CD4-positive, CD25-positive, alpha-beta regulatory T cell (primary cell): ENCODE results near the gene SMCO4. TPM values are rescaled to one million over a fixed set of nuclear protein-coding genes. Genes with fewer than 3 reads are reported as not detected.

ENCODE experiments used
- ATAC-seq, 2 donors: fragments of 150-1000 bp; cut with Tn5 transposase; one replicate each; pipeline ENCODE4 v1.10.0; 2021; ENCODE audit warnings: low read depth in 2 of 2, moderate number of reproducible peaks in 2 of 2, moderate library complexity in 1 of 2
- DNase-seq, 3 donors: peaks; one replicate each; pipeline versions ENCODE4 v3.0.0 to v3.0.0-alpha.2; 2012 to 2022; ENCODE audit warnings: mixed read lengths in 1 of 3
- H3K27ac ChIP-seq: one replicate; pipeline ENCODE4 v1.7.0; 2013; ENCODE audit warnings: mild to moderate bottlenecking, low read length; ENCODE audit not compliant: insufficient read depth, poor library complexity, severe bottlenecking
- H3K27me3 ChIP-seq: one replicate; pipeline ENCODE4 v1.7.0; 2013; ENCODE audit warnings: low read length; ENCODE audit not compliant: control insufficient read depth, insufficient read depth
- H3K36me3 ChIP-seq: one replicate; pipeline ENCODE4 v1.7.0; 2013; ENCODE audit warnings: mild to moderate bottlenecking, low read length, moderate library complexity; ENCODE audit not compliant: control insufficient read depth, insufficient read depth
- H3K4me1 ChIP-seq: 2 replicates; pipeline ENCODE4 v1.7.0; 2013; ENCODE audit warnings: mild to moderate bottlenecking, low read length; ENCODE audit not compliant: insufficient read depth, control insufficient read depth, poor library complexity, severe bottlenecking
- H3K4me3 ChIP-seq: one replicate; pipeline ENCODE4 v1.7.0; 2013; ENCODE audit warnings: low read depth, mild to moderate bottlenecking, low read length, moderate library complexity
- H3K9me3 ChIP-seq, 2 experiments: 1 replicate in 1 of 2; 2 replicates in 1 of 2; pipeline ENCODE4 v1.7.0; 2013; ENCODE audit warnings: low read length in 2 of 2, mild to moderate bottlenecking in 1 of 2, moderate library complexity in 1 of 2; ENCODE audit not compliant: control insufficient read depth in 2 of 2
- H3K27ac Mint-ChIP-seq, 3 donors: one replicate each; pipeline ENCODE4 v1.8.0; 2020 to 2022; ENCODE audit warnings: mild to moderate bottlenecking in 3 of 3, mixed read lengths in 3 of 3, moderate library complexity in 2 of 3
- H3K27me3 Mint-ChIP-seq: one replicate; pipeline ENCODE4 v1.8.0; 2022; ENCODE audit warnings: mild to moderate bottlenecking, mixed read lengths
- H3K36me3 Mint-ChIP-seq: one replicate; pipeline ENCODE4 v1.8.0; 2020; ENCODE audit warnings: mixed read lengths
- H3K4me1 Mint-ChIP-seq, 4 donors: one replicate each; pipeline ENCODE4 v1.8.0; 2020 to 2022; ENCODE audit warnings: mixed read lengths in 4 of 4, mild to moderate bottlenecking in 1 of 4
- H3K4me3 Mint-ChIP-seq, 4 donors: one replicate each; pipeline ENCODE4 v1.8.0; 2020 to 2022; ENCODE audit warnings: mild to moderate bottlenecking in 4 of 4, mixed read lengths in 4 of 4, moderate library complexity in 3 of 4
- H3K9me3 Mint-ChIP-seq, 7 donors: one replicate each; pipeline ENCODE4 v1.8.0; 2020 to 2022; ENCODE audit warnings: mixed read lengths in 7 of 7, mild to moderate bottlenecking in 3 of 7, moderate library complexity in 2 of 7
- polyA plus RNA-seq, 4 donors: library from polyadenylated mRNA; unstranded; fragments of 300-500 nt; fragmentation: Illumina TruSeq; gene quantifications; one replicate each; pipeline ENCODE4 v1.2.3, GENCODE V29; 2021
- total RNA-seq: library from RNA; stranded (reverse); gene quantifications from one replicate; pipeline ENCODE4 v1.2.3, GENCODE V29; 2022

SMCO4 gene
- total and polyA plus RNA-seq, 5 donors from 2014 or later, result 4.8 to 12.8 (median 5.0) TPM

DNA sequence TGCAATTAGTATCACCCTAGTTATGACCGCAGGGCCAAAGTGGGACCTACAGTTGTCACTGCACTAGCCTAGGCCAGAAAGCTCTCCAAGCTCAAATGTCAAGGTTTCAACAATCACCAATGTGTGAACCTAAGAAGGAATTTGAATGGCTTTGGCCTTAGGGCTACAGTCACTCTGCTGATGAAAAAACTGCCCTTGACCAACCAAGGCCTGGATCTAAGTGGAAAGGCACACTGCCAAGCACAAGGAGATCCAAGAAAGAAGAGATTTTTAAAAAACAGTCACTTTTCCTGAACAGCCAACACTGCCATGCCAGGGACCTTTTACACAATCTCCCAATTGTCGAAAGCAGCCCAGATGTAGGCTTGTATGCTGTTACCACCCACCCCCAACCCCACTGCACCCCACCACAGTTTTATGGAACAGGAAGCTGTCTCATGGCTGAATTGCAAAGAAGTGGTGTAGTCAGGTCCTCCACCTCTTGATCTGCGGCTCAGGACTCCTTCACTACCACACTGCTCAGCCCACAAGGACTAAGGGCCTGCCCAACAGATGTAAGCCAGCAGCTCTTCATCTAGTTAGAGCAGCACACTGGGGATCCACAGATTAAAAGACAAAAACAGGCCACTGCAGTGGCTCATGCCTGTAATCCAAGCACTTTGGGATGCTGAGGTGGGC, 32.9 kb downstream of the SMCO4 start:
- Mint-ChIP-seq H3K4me3 (no peak overlapping the region), H3K27me3 (no peaks in the 10 kb centered on the region), H3K36me3 (no peaks in the 10 kb centered on the region), H3K27ac (no peak overlapping the region), H3K4me1 (peaks cover 0 to 5% (median 0%) of the 10 kb centered on the region in 4 donors), H3K9me3 (peaks cover 0 to 7% (median 0%) of the 10 kb centered on the region in 7 donors)
- Histone ChIP-seq H3K4me1 (no peaks in the 10 kb centered on the region), H3K27me3 (no peaks in the 10 kb centered on the region), H3K27ac (no peak overlapping the region), H3K4me3 (no peak overlapping the region), H3K9me3 (no peaks in the 10 kb centered on the region), H3K36me3 (no peaks in the 10 kb centered on the region)
- no peak for DNase-seq
- ATAC-seq, result no peak

- Mint-ChIP-seq H3K27ac (no peak overlapping the region), H3K36me3 (no peaks in the 10 kb centered on the region), H3K4me1 (peaks cover 0 to 5% (median 0%) of the 10 kb centered on the region in 4 donors), H3K9me3 (peaks cover 0 to 7% (median 0%) of the 10 kb centered on the region in 7 donors), H3K27me3 (no peaks in the 10 kb centered on the region), H3K4me3 (no peak overlapping the region)
- no peak for DNase-seq
- Histone ChIP-seq H3K9me3 (no peaks in the 10 kb centered on the region), H3K36me3 (no peaks in the 10 kb centered on the region), H3K27ac (no peak overlapping the region), H3K4me3 (no peak overlapping the region), H3K4me1 (no peaks in the 10 kb centered on the region), H3K27me3 (no peaks in the 10 kb centered on the region)
- ATAC-seq, result no peak
Measured at GRCh38 chr11:93507517-93507916, 35.7 kb downstream of the SMCO4 start.

DNA sequence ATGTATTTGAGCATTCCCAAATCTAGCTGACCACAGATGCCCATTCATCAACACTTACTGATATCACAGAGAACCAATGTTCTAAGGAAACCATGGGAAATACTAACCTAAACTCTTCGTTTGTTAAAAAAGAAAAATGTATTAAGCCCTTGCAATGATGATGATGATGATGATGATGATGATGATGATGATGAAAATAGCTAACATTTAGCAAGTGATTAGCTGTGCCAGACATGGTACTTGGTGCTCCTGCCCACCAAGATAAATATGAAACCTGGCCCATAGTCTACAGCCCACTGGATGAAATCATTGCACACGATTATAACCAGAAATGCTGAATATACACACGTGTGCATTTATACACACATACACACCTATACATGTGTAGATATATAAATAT, 37.5 kb downstream of the SMCO4 start:
- Mint-ChIP-seq H3K27me3 (no peaks in the 10 kb centered on the region), H3K4me1 (no peaks in the 10 kb centered on the region), H3K36me3 (no peaks in the 10 kb centered on the region), H3K9me3 (peaks cover 0 to 7% (median 0%) of the 10 kb centered on the region in 7 donors), H3K27ac (peak overlapping the region in 1 of 3 donors; percentile 8), H3K4me3 (no peak overlapping the region)
- no peaks in the 10 kb centered on the region for H3K9me3 ChIP-seq
- DNase-seq, result no peak
- no peaks in the 10 kb centered on the region for H3K36me3 ChIP-seq
- ATAC-seq, result no peak
- no peaks in the 10 kb centered on the region for H3K4me1 ChIP-seq
- no peaks in the 10 kb centered on the region for H3K27me3 ChIP-seq
- H3K4me3 ChIP-seq, result no peak overlapping the region
- H3K27ac ChIP-seq, result no peak overlapping the region

GRCh38 chr11:93504110-93505095, 38.8 kb downstream of the SMCO4 start:
- DNase-seq (no peak), ATAC-seq (no peak)
- Mint-ChIP-seq H3K9me3 (peaks cover 0 to 7% (median 0%) of the 10 kb centered on the region in 7 donors), H3K27me3 (no peaks in the 10 kb centered on the region), H3K4me1 (no peaks in the 10 kb centered on the region), H3K36me3 (no peaks in the 10 kb centered on the region), H3K27ac (no peak overlapping the region), H3K4me3 (no peak overlapping the region)
- Histone ChIP-seq H3K4me3 (no peak overlapping the region), H3K36me3 (no peaks in the 10 kb centered on the region), H3K4me1 (no peaks in the 10 kb centered on the region), H3K27ac (no peak overlapping the region), H3K9me3 (no peaks in the 10 kb centered on the region), H3K27me3 (no peaks in the 10 kb centered on the region)

DNA sequence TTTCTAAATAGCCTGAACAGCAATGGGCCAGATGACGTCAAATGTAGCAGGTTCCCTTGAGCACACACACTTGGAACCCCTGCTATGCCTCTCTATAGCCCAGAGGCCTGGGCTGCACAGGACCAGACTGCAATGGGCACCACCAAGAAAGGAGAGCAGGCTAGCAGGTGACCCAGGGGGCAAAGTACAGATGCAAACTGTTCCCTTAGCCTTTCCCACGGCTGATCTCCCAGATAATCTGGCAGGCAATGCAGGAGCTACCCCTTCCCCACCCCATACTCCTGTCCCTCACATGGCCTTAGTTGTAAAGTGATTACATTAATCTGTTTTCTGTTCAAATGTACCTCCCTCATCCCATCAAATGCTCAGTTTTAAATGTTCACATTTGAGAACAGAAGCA, 41.3 kb downstream of the SMCO4 start:
- no peak overlapping the region for H3K27ac Mint-ChIP-seq
- H3K27me3 Mint-ChIP-seq, result no peaks in the 10 kb centered on the region
- DNase-seq (no peak), ATAC-seq (no peak)
- H3K27me3 ChIP-seq, result no peaks in the 10 kb centered on the region
- H3K27ac ChIP-seq, result no peak overlapping the region
- H3K36me3 ChIP-seq, result no peaks in the 10 kb centered on the region
- H3K4me3 Mint-ChIP-seq, result no peak overlapping the region
- peaks cover 0 to 1% (median 0%) of the 10 kb centered on the region in 7 donors for H3K9me3 Mint-ChIP-seq
- no peak overlapping the region for H3K4me3 ChIP-seq
- H3K9me3 ChIP-seq, result no peaks in the 10 kb centered on the region
- no peaks in the 10 kb centered on the region for H3K4me1 ChIP-seq
- H3K4me1 Mint-ChIP-seq, result no peaks in the 10 kb centered on the region
- H3K36me3 Mint-ChIP-seq, result no peaks in the 10 kb centered on the region

- no peaks in the 10 kb centered on the region for H3K9me3 ChIP-seq
- no peak overlapping the region for H3K4me3 Mint-ChIP-seq
- H3K4me1 ChIP-seq, result no peaks in the 10 kb centered on the region
- DNase-seq, result no peak
- no peak overlapping the region for H3K27ac ChIP-seq
- peaks cover 0 to 1% (median 0%) of the 10 kb centered on the region in 7 donors for H3K9me3 Mint-ChIP-seq
- no peaks in the 10 kb centered on the region for H3K27me3 Mint-ChIP-seq
- no peak overlapping the region for H3K27ac Mint-ChIP-seq
- H3K4me3 ChIP-seq, result no peak overlapping the region
- H3K36me3 ChIP-seq, result no peaks in the 10 kb centered on the region
- H3K4me1 Mint-ChIP-seq, result no peaks in the 10 kb centered on the region
- no peaks in the 10 kb centered on the region for H3K27me3 ChIP-seq
- ATAC-seq, result no peak
- no peaks in the 10 kb centered on the region for H3K36me3 Mint-ChIP-seq
Measured at GRCh38 chr11:93500759-93501158, 42.4 kb downstream of the SMCO4 start.

- Mint-ChIP-seq H3K4me1 (no peaks in the 10 kb centered on the region), H3K9me3 (no peaks in the 10 kb centered on the region), H3K36me3 (no peaks in the 10 kb centered on the region), H3K27me3 (no peaks in the 10 kb centered on the region), H3K27ac (no peak overlapping the region), H3K4me3 (no peak overlapping the region)
- H3K27ac ChIP-seq, result no peak overlapping the region
- no peaks in the 10 kb centered on the region for H3K27me3 ChIP-seq
- no peak overlapping the region for H3K4me3 ChIP-seq
- no peak for ATAC-seq
- H3K9me3 ChIP-seq, result no peaks in the 10 kb centered on the region
- no peaks in the 10 kb centered on the region for H3K36me3 ChIP-seq
- DNase-seq, result no peak
- H3K4me1 ChIP-seq, result no peaks in the 10 kb centered on the region
Measured at GRCh38 chr11:93498641-93499040, 44.5 kb downstream of the SMCO4 start.
